NCI-H446 treated with DMSO at 0.1 percent for 48 hours (cell line): Measurements from ENCODE around the gene S100A1.
"Not testable (repeated sequence)": the region's sequence is repeated elsewhere in the genome, so short reads cannot be mapped to it uniquely, and the experiment has no call there.

Experiments used
- DNase-seq: peaks from one replicate; lab custom pipeline; 2025; lab: John Stamatoyannopoulos, UW

Gene S100A1

DNA sequence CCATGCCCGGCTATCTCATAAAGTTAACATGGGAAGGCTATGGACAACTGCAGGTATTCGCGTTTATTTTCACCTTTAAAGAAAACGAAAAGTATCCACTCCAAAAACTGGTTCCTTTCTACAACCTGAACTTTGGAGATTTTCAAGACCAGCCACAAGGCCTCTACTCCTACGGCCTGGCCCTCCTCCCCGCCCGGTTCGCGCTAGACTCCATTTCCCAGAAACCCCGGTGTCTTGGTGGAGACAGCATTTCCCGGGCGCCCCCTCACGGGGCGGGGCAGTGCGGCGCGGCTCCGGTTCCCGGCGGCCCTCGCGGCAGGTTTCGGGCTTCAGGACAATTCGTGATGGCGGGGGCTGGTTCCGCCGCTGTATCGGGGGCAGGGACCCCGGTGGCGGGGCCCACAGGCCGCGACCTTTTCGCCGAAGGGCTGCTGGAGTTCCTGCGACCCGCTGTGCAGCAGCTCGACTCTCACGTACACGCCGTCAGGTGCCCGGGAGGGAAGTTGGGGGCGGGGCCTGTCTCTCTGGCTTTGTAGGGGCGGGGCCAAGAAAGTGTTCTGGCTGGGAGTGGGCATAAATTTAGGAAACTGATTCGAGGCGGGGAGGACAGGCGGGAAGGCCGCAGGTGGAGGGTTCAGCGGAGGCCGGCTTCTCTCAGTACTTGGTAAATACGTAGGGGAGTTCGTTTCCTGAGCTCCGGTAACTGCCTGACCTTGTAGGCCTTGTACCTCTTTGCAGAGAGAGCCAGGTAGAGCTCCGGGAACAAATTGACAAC is 30.4 kb downstream of the S100A1 start, which contains the start of gene SNAPIN:
TSS of gene SNAPIN (plus strand) at position 304 of the 775 bp plus-strand sequence. CDS start at position 345, 41 bp downstream.
- peak; percentile 73 for DNase-seq

DNA sequence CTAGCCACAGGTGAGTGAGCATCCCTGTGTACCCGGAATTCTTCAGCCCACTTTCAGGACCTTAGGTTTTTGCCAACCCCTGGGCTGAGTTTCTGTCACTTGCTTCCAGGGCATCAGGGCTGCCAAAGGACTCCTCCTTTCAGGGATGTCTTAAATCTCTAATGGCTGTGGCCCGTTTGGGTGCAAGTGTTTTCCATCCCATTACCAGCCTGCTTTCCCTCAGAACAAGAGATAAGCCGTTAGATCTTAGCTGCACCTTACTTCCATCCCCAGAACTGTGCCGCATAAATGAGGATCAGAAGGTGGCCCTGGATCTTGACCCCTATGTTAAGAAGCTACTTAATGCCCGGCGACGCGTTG is 30.9 kb downstream of the S100A1 start:
- DNase-seq, result no peak

DNA sequence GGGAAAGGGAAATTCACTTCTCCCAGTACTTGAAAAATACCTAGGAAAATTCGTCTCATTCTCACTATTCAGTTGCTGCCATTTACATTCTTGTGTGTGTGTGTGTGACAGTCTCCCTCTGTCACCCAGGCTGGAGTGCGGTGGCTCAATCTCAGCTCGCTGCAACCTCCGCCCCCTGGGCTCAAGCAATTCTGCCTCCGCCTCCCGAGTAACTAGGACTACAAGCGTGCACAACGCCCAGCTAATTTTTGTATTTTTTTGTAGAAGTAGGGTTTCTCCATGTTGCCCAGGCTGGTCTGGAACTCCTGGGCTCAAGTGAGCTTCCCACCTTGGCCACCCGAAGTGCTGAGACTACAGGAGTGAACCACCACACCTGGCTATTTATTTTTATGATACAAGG is 31.4 kb downstream of the S100A1 start:
- no peak for DNase-seq

DNA sequence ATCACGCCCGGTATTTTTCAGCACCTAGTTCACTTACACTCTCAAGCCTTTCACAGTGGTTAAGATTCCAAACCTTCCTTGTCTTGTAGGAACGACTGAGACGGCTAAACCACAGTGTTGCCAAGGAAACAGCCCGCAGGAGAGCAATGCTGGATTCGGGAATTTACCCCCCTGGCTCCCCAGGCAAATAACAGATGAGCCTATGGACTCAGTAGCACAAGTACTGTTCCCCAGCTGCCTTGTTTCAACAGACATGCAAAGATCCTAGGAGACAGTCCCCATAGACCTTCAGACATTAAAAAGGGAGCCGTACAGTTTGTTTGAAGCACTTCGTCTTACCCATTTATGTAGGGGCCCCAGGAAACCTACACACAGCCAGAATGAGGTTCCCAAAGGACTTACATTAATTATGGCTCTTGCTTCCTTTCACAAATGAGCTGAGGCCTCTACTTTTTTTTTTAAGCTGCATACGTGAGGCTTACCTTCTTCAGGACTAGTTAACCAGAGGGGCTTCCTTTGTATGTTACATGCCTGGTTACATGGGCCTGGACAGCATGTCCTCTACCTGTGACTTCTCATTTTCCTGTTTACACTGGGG is 33.0 kb downstream of the S100A1 start:
- no peak for DNase-seq

DNA sequence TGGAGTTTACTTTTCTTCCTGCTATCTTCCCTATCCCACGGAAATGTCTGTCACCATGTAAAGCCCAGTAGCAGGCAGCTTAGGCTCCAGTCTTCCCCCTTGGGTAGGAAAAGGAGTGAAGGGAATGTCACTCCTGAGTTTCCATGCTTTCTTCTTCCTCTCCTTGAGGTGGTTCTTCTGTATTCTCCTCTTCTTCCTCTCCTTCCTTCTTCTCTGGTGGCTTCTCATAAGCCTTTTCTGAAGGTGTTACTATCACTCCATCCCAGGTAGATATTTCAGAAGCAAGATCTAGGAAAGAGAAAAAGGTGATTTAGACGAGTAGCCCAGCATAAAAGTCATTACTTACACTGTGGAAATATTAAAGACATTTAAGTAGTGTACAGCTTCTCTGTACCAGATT is 34.0 kb downstream of the S100A1 start:
- no peak for DNase-seq

DNA sequence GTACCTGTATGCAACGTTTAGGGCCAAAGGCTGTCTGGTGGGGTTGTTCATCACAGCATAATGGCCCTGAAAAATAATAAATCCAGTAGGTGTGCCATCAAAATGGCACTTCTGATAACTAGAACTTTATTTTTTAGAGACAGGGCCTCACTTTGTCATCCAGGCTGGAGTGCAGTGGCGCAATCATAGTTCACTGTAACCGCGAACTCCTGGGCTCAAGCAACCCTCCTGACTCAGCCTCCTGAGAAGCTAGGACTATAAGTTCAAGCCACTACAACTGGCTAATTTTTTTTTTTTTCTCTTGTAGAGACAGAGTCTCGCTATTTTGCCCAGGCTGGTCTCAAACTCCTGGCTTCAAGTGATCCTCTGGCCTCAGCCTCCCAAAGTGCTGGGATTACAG is 35.0 kb downstream of the S100A1 start:
- no peak for DNase-seq

DNA sequence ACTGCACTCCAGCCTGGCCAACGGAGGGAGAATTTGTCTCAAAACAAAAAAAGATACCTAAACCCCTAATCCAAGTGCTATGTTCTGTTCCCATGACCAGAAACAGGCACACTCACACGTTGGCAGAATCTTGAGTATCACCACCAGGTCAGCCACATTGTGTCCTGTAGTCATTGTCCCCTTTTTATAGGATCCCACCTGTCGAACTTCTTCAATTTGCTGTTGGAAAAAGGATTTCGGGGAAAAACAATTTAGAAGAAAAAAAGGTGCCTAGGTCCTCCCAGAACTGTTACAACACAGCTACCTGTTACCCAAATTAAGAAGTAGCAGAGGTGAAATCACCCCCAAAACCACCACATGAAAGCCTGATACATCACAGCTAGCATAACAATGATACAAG is 39.2 kb downstream of the S100A1 start:
- no peak for DNase-seq

DNA sequence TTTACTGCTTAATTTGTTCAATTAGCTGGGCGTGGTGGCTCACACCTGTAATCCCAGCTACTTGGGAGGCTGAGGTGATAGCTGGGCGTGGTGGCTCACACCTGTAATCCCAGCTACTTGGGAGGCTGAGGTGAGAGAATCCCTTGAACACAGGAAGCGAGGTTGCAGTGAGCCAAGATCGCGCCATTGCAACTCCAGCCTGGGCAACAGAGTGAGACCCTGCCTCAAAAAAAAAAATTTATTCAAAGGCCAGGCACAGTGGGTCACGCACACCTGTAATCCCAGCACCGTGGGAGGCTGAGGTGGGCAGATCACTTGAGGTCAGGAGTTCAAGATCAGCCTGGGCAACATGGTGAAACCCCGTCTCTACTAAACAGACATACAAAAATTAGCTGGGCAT is 40.4 kb downstream of the S100A1 start:
- not testable (repeated sequence) for DNase-seq

DNA sequence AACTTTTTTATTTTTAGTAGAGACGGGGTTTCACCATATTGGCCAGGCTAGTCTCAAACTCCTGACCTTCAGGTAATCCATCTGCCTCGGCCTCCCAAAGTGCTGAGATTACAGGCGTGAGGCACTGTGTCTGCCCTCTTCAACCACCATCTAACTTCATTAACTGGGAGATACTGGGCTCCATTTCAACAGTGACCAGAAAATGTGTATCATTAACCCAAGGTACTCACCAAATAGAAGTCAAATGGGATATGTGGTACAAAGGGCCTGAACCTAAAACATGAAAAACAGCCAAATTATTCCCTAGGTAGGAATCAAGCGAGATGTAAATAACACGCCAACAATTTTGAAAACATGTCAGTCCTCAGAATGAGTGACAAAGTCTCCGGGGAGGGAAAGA is 41.4 kb downstream of the S100A1 start:
- DNase-seq, result no peak

DNA sequence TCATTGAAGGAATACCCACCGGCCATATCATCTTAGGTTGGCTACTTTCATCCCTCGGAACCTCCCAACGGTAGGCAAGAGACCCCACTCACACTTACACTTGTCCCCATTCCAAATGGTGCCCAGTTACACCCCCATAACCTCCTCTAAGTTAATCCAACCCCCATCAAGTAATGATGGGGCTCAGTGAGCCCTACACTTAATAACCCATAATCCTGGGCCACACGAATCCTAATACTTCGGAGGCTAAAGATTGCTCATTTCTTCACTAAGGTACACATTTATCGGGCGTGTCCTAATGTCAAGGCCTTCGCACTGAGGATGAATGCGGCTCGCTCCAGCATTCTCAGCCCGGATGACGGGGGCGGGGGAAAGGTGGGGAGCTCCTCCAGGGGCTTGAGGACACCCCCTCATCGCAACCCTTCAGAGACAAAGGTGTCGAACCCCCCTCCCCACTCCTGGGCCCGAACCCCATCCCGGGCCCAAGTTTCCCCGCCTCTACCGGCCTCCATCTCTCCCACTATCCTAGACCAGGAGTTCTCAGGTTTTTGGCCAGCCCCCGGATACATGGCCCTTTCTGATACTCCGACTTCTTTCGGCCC is 42.1 kb downstream of the S100A1 start:
- DNase-seq, result no peak

DNA sequence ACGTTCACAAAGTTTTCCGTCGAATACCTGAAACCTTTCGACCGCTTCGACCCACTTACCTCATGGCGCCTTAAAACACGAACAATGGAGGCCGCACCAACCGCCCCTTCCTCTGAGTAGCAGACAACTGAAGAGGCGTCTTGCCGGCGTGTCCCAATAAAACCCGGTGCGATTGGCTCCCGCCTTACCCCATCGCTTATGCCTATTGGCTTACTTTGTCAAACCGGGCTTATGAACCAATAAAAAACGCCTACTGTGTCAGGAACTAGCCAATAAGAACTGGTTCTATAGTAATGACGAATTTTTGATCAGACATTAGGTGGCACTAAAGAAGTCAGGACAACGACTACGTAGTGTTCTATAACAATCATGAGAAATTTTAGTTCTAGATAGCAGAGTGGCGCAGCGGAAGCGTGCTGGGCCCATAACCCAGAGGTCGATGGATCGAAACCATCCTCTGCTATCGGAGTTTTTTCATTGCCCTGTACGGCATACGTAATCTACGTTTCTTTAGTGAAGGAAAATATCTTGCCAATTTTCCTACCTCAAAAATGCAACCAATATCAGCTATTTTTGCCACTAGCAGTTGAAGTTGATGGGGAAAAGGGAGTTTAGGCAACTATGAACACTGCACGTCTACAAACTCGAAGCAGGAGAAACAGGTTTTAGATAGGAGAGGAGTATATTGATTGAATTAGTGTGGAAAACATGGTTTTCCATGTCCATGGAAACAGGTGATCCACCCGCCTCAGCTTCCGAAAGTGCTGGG is 42.8 kb downstream of the S100A1 start, which contains the start of gene ILF2:
TSS of gene ILF2 (minus strand) at position 135 of the 769 bp plus-strand sequence. CDS start at position 64, 71 bp downstream.
- peak; percentile 100 for DNase-seq

DNA sequence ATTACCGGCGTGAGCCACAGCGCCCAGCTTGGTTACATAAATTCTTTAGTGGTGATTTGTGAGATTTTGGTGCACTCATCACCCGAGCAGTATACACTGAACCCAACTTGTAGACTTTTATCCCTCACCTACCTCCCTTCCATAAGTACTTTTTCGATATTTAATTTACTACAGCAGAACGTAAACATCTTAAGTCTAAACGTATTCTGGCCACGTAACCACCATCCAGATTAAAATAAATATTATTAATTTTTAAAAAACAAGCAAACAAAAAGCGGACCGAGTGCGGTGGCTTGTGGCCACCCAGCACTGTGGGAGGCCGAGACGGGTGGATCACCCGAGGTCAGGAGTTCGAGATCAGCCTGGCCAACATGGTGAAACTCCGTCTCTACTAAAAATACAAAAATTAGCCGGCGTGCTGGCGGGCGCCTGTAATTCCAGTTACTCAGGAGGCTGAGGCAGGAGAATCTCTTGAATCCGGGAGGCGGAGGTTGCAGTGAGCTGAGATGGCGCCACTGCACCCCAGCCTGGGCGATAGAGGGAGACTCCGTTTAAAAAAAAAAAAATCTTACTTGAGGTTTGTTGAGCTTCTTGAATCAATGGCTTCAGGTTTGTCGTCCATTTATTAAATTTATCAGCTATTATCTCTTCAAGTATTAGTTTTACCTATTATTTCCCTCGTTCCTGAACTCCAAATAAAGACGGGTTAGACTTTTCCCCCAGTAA is 43.6 kb downstream of the S100A1 start:
- not testable (repeated sequence) for DNase-seq

DNA sequence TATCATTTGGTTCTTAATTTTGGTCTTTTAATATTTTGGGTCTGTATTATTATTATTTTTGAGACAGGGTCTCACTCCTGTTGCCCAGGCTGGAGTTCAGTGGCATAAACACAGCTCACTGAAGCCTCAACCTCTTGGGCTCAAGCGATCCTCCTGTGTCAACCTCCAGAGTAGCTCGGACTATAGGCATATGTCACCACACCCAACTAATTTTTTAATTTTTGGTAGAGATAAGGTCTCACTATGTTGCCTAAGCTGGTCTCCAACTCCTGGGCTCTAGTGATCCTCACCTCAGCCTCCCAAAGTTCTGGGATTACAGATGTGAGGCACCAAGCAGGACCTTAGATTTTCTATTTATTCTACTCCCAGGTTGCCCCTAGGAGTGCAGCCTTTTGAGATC is 45.3 kb downstream of the S100A1 start:
- DNase-seq, result no peak

DNA sequence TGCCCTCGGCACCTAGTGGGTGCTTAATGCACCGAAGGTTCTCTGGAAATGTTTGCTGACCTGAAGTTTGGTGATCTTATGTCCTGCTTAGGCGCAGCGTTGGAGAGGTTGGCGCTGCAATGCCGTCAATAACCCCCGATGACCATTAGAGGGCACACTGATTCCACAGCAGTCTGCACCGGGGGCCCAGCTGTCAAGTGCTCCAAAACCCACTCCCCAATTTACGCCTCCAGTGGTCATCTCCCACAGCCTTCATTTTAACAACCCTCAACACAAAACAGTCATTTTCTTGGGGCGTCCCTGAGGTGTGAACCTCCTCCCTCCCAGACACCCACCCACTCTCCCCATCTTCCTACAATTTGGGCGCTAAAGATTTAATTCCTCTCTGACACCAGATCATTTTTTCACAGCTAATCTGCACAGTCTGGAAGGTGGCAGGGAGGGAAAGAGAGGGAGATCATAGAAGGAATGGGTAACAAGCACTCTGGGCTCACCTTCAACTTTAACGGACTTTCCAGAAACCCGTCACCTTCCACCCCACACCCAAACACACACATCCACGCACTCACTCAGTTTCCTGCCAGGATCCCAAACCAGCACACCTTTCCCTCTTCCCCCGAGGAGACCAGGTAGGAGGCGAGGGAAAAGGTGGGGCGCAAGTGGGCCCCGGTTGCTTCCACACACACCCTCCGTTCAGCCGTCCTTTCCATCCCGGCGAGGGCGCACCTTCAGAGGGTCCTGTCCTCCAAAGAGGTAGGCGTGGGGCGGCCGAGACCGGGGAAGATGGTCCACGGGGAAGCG is 49.7 kb downstream of the S100A1 start:
- peak; percentile 14 for DNase-seq

DNA sequence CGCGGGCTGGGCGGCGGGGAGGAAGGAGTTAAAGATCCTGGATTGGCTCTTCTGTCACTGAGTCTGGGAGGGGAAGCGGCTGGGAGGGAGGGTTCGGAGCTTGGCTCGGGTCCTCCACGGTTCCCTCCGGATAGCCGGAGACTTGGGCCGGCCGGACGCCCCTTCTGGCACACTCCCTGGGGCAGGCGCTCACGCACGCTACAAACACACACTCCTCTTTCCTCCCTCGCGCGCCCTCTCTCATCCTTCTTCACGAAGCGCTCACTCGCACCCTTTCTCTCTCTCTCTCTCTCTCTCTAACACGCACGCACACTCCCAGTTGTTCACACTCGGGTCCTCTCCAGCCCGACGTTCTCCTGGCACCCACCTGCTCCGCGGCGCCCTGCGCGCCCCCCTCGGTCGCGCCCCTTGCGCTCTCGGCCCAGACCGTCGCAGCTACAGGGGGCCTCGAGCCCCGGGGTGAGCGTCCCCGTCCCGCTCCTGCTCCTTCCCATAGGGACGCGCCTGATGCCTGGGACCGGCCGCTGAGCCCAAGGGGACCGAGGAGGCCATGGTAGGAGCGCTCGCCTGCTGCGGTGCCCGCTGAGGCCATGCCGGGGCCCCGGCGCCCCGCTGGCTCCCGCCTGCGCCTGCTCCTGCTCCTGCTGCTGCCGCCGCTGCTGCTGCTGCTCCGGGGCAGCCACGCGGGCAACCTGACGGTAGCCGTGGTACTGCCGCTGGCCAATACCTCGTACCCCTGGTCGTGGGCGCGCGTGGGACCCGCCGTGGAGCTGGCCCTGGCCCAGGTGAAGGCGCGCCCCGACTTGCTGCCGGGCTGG is 50.5 kb downstream of the S100A1 start, which contains the start of gene NPR1:
TSS of gene NPR1 (plus strand) at position 170 of the 818 bp plus-strand sequence. CDS start at position 591, 421 bp downstream.
- DNase-seq, result no peak

DNA sequence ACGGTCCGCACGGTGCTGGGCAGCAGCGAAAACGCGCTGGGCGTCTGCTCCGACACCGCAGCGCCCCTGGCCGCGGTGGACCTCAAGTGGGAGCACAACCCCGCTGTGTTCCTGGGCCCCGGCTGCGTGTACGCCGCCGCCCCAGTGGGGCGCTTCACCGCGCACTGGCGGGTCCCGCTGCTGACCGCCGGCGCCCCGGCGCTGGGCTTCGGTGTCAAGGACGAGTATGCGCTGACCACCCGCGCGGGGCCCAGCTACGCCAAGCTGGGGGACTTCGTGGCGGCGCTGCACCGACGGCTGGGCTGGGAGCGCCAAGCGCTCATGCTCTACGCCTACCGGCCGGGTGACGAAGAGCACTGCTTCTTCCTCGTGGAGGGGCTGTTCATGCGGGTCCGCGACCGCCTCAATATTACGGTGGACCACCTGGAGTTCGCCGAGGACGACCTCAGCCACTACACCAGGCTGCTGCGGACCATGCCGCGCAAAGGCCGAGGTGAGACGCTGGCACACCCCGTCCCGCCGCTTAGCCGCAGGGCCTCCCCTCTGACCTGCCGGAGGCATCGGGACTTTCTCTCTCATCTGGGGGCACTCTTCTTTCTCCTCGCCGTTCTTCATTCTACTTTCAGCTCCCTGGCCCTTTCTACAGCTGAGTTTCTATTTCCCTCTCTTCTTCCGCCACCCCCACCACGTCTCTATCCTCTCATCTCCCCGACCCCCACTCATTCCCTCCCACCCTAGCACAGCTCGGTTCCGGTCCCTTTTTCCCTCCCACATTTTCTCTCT is 51.3 kb downstream of the S100A1 start:
- DNase-seq, result no peak

DNA sequence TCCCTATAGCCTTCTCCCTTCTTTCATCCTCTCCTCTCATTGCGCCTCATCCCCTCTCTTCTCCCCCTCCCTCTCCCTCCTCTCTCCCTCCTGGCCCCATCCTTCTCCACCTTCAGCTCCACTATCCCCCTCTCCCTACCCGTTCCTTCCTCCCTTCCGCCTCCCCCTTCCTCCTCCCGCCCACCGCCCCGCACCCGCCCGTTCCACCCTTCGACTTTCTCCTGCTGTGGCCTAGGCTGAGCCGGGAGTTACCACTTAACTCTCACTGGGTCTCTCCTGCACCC is 51.8 kb downstream of the S100A1 start:
- DNase-seq, result no peak
